Activated CD4-positive, CD25-positive, alpha-beta regulatory T cell (primary cell): Measurements from ENCODE around the gene NMT1.

Experiments
- DNase-seq, 4 experiments: peaks; one replicate each; lab custom pipeline; 2025; lab: John Stamatoyannopoulos, UW

The NMT1 gene

DNA sequence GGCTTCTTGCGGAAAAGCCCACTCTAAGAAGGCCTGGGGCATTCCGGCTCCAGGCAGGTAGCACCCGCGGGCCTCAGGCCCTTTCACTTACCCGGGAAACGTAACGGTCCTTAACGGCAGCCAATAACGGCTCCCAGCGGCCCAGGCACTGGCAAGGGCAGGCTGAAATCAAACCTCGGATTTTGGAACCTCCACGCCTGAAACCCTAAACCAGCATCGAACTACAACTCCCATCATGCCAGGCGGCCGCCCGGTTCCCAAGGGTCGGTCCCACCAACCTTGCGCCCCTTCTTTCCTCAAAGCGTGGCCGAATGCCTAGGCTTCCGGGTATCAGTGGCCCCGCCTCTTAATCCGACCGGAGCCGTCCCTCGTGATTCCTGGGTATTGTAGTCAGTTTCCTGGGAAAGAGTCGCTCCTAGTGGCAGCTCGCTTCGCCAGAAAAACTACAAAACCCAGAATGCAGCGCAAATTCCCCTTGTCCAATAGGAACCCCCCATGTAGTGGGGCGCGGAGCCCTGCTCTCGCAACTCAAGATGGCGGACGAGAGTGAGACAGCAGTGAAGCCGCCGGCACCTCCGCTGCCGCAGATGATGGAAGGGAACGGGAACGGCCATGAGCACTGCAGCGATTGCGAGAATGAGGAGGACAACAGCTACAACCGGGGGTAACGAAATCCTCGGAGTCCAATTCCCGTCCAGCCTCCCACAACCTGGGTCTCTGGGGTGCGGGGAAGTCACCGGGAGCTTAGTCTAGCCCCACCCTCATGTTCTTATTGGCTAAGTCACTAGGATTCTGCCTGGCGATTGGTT lies at the start of gene NMT1:
TSS of gene NMT1 (plus strand) at position 521 of the 809 bp plus-strand sequence. CDS start at position 534, 13 bp downstream.
- DNase-seq = peak; percentile 86 to 99 (median 90)

- no peak for DNase-seq
Observed at GRCh38 chr17:45011767-45012166, 49.4 kb upstream of the NMT1 start.

GRCh38 chr17:45013021-45013997 lies 47.8 kb upstream of the NMT1 start:
- DNase-seq = no peak

DNA sequence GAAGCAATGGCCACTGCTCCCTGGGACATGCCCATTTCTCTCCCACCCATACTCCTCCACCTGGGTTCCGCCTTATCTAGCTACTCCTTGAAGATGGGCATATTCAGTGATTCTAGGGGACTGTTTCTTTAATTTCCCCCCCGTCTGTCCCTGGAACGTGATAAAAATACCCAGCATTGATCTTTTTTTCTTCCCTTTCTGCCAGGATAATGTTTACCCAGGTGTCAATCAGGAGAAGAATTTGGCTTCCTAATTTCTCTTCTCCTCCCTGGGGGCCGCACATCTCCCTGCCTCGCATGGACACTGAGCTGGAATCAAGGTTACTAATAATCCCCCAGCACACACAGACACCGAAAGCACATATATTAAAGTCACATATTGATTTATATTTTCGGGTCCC lies 44.9 kb upstream of the NMT1 start:
- DNase-seq = no peak

GRCh38 chr17:45016823-45017222 lies 44.3 kb upstream of the NMT1 start:
- no peak for DNase-seq

GRCh38 chr17:45018514-45018847 lies 42.6 kb upstream of the NMT1 start:
- no peak for DNase-seq

DNA sequence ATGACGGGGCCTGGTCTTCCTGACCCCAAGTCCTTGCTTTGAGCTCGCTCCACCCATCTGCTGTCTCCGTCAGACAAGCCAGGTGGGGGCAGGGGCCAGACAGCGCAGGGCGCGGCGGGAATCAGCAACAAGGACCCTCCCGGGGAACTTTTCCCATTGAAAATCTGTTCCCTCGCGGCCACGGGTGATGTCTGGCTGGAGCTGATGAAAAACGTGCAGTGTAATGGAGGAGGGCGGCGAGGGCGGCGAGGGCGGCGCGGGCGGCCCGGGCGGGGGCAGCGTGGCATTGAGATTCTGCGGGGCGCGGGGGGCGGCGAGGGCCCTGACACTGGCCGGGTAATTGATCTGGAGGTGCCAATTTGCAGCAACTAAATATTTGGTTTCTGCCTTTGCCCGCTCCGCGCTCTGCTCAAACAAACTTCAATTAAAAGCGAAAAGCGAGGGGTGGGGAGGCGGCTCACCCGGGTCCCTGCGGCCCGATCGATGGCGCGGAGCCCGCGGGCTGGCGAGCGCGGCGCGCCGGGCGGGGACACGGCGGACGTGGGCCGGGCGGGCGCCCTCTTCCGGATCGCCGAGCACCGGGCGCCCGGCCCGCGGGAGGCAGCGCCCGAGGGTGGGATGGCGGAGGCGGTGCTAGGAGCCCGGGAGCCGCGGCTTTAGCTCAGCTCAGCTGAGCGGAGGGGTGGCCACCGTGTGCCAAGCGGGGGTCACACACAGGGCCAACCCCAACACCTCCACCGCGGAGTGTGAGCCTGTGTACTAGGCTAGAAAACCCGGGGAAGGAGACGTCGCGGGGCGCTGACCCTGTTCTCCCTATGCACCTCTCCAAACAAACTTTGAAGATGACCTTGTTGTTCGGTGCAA lies 42.0 kb upstream of the NMT1 start:
- peak in 1 of 4 experiments; percentile 12 for DNase-seq

DNA sequence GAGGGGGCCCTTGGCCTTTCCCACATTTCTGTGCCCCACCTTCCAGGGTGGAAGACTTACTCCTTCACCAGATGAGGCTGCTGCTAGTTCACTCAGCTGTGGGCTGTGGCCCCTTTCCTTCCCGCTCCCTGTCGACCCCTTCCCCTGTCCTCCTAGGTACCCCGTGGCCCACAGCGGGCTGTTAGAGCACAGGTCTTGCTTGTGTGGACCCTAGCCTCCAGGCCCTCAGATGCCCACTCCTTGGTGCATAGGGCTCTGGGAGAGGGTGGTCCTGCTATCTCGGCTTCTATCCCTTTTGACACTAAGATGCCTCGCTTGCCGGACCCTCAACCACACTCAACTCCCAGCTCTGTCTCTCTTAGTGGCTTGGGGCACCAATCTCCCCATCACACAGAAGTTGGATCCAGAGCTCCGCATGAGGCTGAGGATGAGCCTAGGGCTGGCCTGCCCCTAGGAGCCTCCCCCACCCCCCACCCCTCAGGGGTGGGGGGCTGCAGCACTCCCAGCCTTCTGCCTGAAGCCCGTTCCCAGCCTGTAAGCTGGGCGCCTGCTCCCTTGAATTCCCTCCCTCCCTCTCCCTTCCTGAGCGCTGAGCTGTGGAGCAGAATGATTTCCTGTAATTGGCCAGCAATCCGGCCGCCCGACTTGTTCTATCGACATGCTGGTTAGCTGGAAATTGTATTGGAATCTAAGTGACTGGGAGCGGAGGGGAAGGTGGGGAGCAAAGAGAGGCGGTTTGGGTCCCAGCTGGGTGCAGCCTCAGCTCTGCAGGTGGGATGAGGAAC lies 40.6 kb upstream of the NMT1 start:
- no peak for DNase-seq

GRCh38 chr17:45021607-45022287 lies 39.4 kb upstream of the NMT1 start:
- DNase-seq = peak; percentile 42 to 54 (median 48)

DNA sequence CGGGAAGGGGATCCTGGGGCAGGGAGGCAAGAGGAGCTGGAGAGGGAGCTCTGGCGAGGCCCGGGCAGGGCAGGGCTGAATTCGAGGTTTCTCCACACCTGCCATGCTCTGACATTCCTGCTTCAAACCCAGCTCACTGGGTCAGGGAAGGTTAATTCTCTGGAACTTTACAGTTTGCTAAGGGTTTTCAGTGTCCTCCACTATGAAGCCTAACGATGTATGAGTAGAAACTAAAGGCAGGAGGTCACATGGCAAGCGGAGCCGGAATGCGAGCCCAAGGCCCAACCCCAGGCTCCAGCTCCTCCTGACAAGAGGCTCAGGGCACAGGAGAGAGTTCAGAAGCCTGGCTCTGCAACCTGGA lies 38.8 kb upstream of the NMT1 start:
- DNase-seq = no peak

DNA sequence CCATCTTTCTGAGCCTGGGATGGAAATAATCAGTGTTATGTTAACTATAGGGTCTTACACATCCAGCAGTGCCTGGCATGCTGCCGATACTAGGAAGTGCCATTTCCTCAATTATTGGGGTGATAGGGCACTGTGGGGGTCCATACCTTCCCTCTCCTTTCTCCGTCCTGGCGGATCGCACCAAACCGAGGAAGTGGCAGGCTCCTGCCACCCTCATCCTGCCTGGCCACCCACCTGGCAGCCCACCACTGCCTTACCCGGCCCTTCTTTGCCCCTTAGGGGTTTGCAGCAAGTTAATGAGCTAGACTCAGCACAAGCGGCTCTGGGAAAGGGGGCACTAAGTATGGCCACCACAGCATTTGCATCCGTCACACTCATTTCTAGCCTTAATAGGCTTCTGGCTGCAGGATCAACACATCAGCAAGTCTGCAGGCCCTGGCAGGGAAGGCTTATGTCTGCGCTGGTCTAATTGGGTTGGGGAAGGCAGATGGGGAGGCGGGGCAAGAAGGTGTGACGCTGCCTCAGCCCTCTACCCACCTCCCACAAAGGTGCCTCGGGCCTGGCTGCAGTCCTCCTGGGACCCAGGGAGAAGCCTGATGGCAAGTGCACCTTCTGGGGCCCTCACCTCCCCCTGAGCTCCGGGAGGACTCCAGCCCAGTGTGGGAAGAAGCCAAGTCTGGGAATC lies 38.3 kb upstream of the NMT1 start:
- no peak for DNase-seq

- DNase-seq = no peak
Observed at GRCh38 chr17:45029096-45029495, 32.0 kb upstream of the NMT1 start.

DNA sequence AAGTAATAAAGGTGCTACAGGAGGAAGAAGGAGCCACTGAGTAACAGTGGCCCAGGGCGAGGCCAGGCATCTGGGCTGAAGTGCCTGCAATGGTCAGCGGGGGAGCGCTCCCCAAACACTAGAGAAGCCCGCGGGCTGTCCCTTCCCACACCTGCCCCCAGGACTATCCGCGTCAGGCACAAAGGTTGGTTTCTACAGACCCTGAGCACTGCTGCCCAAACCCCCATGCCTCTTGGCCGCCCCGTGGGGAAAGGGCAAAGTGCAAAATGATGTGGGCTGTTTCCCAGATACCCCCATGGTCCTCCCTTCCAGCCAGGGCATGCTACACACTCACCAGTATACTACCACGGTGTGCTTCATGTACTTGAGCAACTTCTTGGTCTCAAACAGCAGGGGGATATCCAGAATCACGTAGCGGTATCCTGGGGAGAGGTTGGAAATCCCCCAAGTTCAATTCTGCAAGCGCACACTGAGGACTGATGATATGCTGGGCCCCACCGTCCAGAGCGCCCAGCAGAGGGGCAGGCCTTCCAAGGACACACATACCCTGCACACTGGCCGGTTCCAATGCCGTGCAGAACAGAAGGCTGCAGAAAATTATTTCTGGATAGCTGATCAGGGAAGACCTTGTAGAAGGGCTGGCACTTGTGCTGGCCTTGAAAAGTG lies 31.2 kb upstream of the NMT1 start:
- no peak for DNase-seq

GRCh38 chr17:45030733-45031132 lies 30.4 kb upstream of the NMT1 start:
- DNase-seq = no peak

DNA sequence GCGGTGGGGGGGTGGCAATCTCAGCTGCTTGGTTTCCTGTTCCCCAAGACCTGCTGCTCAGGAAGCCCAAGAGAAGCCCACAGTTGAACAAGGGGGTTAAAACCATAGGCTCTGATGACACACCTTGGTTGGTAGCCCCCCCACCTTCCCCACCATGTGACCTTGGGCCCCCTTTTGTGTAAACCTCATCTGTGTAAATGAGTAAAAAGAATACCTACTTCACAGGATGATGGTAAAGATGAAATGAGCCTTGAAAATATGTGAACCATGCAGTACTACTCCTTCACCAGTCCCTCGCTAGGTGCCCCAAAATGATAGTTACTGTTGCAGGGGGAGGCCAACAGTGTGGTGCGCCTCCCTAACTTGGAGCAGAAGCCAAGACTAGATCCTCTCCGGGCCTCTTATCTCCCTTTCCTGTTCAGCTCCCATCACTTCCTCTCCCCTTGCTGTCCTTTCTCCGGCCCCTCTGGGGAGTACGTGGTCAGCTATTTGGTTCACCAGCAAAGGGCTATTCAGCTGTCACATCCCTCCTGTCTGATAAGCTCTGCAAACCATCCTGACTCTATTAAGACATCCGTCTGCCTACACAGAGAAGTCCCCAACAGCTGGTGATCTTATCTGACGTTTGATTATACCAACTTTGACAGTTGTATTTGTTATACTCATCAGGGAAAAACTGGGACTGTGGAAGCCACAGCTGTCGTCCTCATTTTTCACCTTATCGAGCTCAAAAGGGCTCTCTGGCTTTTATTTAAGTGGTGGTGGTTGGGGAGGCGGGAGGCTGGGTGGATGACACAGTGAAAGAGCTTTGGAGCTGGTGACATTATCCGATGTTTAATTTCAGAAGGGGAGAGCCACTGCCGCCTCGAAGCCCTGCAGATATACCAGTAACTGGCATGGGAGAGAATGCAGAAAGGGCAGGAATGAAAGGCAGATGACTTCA lies 29.6 kb upstream of the NMT1 start:
- no peak for DNase-seq

DNA sequence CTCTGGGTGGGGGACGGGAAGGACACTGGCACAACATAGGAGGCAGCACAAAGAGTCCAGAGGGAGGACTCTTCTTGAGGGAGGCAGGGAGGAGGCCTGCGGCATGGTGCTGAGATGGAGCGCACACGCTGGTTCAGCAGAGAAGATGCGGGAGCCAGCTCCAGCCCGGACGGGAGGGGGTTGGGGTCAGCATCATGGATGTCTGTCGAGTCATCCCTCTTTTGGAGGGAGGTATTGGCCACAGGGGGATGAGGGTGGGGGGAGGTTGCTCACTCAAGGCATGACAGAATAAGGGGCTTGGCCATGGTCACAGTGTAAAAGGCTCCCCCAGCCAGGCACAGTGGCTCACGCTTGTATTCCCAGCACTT lies 29.0 kb upstream of the NMT1 start:
- no peak for DNase-seq

DNA sequence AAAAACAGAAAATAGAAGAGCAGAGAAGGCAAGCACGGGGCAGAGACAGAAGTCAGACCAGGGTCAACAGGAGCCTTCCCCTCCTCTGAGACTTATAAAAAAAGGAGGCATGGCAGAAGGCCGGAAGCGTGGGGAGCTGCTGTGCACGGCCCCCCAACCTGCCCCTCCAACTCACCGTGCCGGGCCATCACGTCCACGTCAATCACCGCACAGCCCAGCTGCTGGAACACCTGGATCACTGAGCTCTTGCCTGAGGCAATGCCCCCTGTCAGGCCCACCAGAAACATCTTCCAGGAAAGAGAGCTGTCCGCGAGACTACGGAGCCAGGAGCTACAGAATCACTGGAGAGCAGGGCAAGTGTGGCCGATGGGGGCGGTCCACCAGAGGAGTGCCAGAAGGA lies 26.5 kb upstream of the NMT1 start:
- DNase-seq = no peak

DNA sequence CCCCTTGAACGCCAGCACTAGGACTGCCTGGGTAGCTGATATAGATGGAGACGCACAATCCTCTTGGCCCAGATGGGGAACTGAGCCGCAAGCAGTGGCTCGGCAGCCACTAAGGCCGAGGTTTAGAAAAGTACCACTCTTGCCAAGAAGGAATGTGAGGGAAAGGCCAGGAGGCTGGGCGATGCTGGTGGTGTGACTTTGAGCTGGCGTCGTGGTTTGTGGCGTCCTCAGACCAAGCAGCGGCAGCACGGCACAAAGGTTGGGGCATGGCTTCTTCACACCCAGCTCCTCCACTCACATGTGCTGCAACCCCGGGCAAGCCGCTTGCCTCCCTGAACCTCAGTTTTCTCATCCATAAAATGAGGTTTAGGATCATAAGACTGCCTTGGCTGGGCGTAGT lies 25.3 kb upstream of the NMT1 start:
- DNase-seq = no peak

DNA sequence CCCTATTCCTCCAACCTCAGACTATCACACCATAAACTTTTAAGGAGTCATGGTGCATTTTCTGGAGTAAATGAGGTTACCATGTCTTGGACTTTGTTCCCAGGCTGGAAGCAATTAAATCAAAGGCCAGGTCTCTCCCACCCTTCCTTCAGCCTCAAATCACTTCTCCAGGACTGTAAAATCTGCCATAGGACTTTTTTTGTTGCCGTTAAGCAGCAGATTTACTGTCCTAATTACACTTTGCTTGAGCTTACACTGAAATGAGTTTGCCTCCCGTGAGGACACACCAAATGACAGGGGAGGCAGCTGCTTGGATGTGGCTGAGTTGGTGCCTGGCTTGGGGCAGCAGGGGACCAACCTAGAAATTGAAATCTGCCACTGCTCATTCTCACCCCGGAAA lies 24.4 kb upstream of the NMT1 start:
- no peak for DNase-seq
